Vagina (tissue), 2 donors: Measurements from ENCODE around the gene CATSPER3. TPM values are rescaled to one million over a fixed set of nuclear protein-coding genes. Genes with fewer than 3 reads are reported as not detected.

ENCODE experiments used
- DNase-seq, 2 donors: peaks; one replicate each; pipeline ENCODE4 v3.0.0-alpha.2; 2017; ENCODE audit errors: extremely low spot score in 2 of 2
- H3K27ac ChIP-seq: fragments of 200-600 bp; sonication (generic); one replicate; pipeline ENCODE4 v1.5.1; 2019
- H3K27me3 ChIP-seq: fragments of 200-600 bp; sonication (generic); one replicate; pipeline ENCODE4 v1.5.1; 2019
- H3K36me3 ChIP-seq, 2 donors: fragments of 200-600 bp; sonication (generic); one replicate each; pipeline ENCODE4 v1.5.1; 2017 to 2019
- H3K4me1 ChIP-seq: fragments of 200-600 bp; sonication (generic); one replicate; pipeline ENCODE4 v1.5.1; 2019
- H3K4me3 ChIP-seq, 2 donors: fragments of 200-600 bp; sonication (generic); 1 replicate in 1 of 2; 2 replicates in 1 of 2; pipeline ENCODE4 v1.5.1; 2016 to 2019
- H3K9me3 ChIP-seq: fragments of 200-600 bp; sonication (generic); one replicate; pipeline ENCODE4 v1.5.1; 2019
- POLR2A ChIP-seq, 2 donors: fragments of 450-650 bp; IDR thresholded peaks; one replicate each; pipeline ENCODE4 v1.6.1; 2017; ENCODE audit warnings: antibody characterized with exemption in 2 of 2, mild to moderate bottlenecking in 2 of 2, moderate library complexity in 2 of 2
- POLR2AphosphoS5 ChIP-seq, 2 donors: sonication (generic); formaldehyde crosslinking; IDR thresholded peaks; one replicate each; pipeline ENCODE4 v1.9.0; 2017; ENCODE audit warnings: antibody characterized with exemption in 2 of 2, mild to moderate bottlenecking in 2 of 2, low read depth in 1 of 2; ENCODE audit not compliant: insufficient read depth in 1 of 2
- intact Hi-C: fragments of 100-400 bp; cut with DNase I; formaldehyde crosslinking; loops from one replicate; pipeline ENCODE4 v1.15.1; 2023
- total RNA-seq: library from RNA; depleted of rRNA; stranded (reverse); fragments of >200 nt; gene quantifications from one replicate; pipeline ENCODE4 v1.2.3, GENCODE V29; 2016
- TF ChIP-seq, protein P1 (sequence below), 3 experiments: fragments of 450-650 bp in 2 of 3; fragments of 200-600 bp in 1 of 3; sonication (generic) in 1 of 3; IDR thresholded peaks; one replicate each; pipeline ENCODE4 v1.5.1; 2017 to 2019; ENCODE audit warnings: antibody characterized with exemption in 3 of 3, mild to moderate bottlenecking in 2 of 3, moderate library complexity in 2 of 3

CATSPER3 gene
- total RNA-seq, 1 donor from 2014 or later: not detected

DNA sequence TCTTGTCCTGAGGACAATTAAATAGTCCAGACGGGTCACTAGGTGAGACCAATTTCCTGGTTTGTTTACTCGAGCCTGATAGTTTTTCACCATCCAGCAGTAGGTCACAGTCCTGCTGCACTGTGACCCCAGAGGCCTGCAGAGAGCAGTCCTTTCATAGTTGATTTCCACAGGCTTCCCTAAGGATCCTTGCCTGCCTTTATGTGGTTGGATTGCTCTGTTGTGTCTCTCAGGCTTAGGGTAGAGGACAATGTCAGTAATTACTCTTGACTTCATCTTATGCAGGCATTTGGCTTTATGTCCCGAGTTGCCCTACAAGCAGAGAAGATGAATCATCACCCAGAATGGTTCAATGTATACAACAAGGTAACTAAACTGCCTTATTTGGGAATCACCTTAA, 9.0 kb upstream of the CATSPER3 start:
- no peaks in the 10 kb centered on the region for H3K4me1 ChIP-seq
- DNase-seq: no peak
- TF ChIP-seq POLR2A (IDR thresholded peaks at IDR 0.05): no peak
- TF ChIP-seq, protein P1, sequence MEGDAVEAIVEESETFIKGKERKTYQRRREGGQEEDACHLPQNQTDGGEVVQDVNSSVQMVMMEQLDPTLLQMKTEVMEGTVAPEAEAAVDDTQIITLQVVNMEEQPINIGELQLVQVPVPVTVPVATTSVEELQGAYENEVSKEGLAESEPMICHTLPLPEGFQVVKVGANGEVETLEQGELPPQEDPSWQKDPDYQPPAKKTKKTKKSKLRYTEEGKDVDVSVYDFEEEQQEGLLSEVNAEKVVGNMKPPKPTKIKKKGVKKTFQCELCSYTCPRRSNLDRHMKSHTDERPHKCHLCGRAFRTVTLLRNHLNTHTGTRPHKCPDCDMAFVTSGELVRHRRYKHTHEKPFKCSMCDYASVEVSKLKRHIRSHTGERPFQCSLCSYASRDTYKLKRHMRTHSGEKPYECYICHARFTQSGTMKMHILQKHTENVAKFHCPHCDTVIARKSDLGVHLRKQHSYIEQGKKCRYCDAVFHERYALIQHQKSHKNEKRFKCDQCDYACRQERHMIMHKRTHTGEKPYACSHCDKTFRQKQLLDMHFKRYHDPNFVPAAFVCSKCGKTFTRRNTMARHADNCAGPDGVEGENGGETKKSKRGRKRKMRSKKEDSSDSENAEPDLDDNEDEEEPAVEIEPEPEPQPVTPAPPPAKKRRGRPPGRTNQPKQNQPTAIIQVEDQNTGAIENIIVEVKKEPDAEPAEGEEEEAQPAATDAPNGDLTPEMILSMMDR (IDR thresholded peaks at IDR 0.05): no peak
- TF ChIP-seq POLR2AphosphoS5 (IDR thresholded peaks at IDR 0.05; ENCODE audit: insufficient read depth in 1 of 2, low read depth in 1 of 2): no peak
- H3K27ac ChIP-seq: no peak overlapping the region
- intact Hi-C loops: no loop called here
- peaks cover 0 to 15% of the 10 kb centered on the region in 2 donors for H3K36me3 ChIP-seq
- H3K27me3 ChIP-seq: no peaks in the 10 kb centered on the region
- H3K4me3 ChIP-seq: no peak overlapping the region
- no peaks in the 10 kb centered on the region for H3K9me3 ChIP-seq

- Histone ChIP-seq H3K9me3 (no peaks in the 10 kb centered on the region), H3K36me3 (peaks cover 0 to 15% of the 10 kb centered on the region in 2 donors), H3K27ac (no peak overlapping the region), H3K27me3 (no peaks in the 10 kb centered on the region), H3K4me3 (no peak overlapping the region), H3K4me1 (no peaks in the 10 kb centered on the region)
- TF ChIP-seq, protein P1 (IDR thresholded peaks at IDR 0.05): no peak
- no peak for TF ChIP-seq POLR2A (IDR thresholded peaks at IDR 0.05)
- TF ChIP-seq POLR2AphosphoS5 (IDR thresholded peaks at IDR 0.05; ENCODE audit: insufficient read depth in 1 of 2, low read depth in 1 of 2): no peak
- intact Hi-C loops: no loop called here
- DNase-seq: no peak
These were observed 4.6 kb upstream of the CATSPER3 start for GRCh38 chr5:134963098-134963497.

DNA sequence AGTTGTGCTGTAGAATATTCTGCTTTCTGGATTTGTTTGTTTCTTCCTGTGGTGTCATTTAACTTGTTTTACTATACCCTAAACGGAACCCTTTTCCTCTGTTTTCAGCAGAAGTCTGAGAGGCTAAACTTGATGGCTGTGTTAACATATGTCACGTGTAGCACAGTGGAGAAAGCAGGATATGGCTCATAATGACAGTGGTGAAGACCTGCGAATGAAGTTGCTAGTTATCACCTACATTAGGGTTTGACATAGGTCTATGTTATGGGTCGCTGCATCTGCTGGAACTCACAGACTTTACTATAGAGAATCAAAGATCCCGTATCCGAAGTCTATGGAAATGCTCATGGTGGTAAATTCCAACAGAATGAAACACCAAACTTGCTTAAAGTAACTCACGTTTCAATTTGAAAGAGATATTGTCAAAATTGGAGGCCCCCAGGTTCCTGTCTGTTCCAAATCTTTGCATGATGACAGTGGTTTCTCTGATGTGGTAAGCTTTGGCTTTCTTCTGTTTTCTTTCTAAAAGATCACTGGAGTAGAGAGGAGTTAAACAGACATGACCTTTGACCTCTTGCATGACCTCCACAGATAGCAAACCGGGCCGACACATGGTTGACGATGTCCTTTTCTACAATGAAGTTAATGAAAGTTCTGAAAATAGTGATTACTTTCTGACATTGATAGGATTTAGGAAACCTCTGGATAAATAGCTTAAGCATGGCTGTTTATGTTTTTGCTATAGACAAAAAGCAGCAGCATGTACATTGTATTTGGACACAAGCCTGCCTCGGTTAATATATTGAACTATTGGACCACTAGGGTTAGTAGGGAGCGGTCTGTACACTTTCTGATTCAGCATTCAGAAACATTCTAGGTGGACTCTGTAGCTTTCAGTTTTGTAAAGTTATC, 3.1 kb upstream of the CATSPER3 start:
- Histone ChIP-seq H3K36me3 (peaks cover 0 to 15% of the 10 kb centered on the region in 2 donors), H3K27ac (no peak overlapping the region), H3K4me1 (no peaks in the 10 kb centered on the region), H3K9me3 (no peaks in the 10 kb centered on the region), H3K4me3 (no peak overlapping the region), H3K27me3 (no peaks in the 10 kb centered on the region)
- TF ChIP-seq POLR2A (IDR thresholded peaks at IDR 0.05): no peak
- no peak for TF ChIP-seq POLR2AphosphoS5 (IDR thresholded peaks at IDR 0.05; ENCODE audit: insufficient read depth in 1 of 2, low read depth in 1 of 2)
- TF ChIP-seq, protein P1 (IDR thresholded peaks at IDR 0.05): no peak
- intact Hi-C loops: no loop called here
- DNase-seq: no peak

GRCh38 chr5:134965271-134965825, 2.4 kb upstream of the CATSPER3 start:
- intact Hi-C loops: no loop called here
- no peaks in the 10 kb centered on the region for H3K9me3 ChIP-seq
- H3K4me3 ChIP-seq: no peak overlapping the region
- H3K27me3 ChIP-seq: no peaks in the 10 kb centered on the region
- TF ChIP-seq, protein P1 (IDR thresholded peaks at IDR 0.05): no peak
- TF ChIP-seq POLR2A (IDR thresholded peaks at IDR 0.05) (no peak), POLR2AphosphoS5 (IDR thresholded peaks at IDR 0.05; ENCODE audit: insufficient read depth in 1 of 2, low read depth in 1 of 2) (no peak)
- H3K4me1 ChIP-seq: no peaks in the 10 kb centered on the region
- H3K27ac ChIP-seq: no peak overlapping the region
- DNase-seq: no peak
- peaks cover 0 to 15% of the 10 kb centered on the region in 2 donors for H3K36me3 ChIP-seq

- intact Hi-C loops: no loop called here
- no peak for DNase-seq
- TF ChIP-seq POLR2AphosphoS5 (IDR thresholded peaks at IDR 0.05; ENCODE audit: insufficient read depth in 1 of 2, low read depth in 1 of 2): no peak
- TF ChIP-seq POLR2A (IDR thresholded peaks at IDR 0.05): no peak
- TF ChIP-seq, protein P1 (IDR thresholded peaks at IDR 0.05): no peak
- Histone ChIP-seq H3K4me3 (no peak overlapping the region), H3K9me3 (no peaks in the 10 kb centered on the region), H3K36me3 (no peaks in the 10 kb centered on the region), H3K27ac (no peak overlapping the region), H3K4me1 (no peaks in the 10 kb centered on the region), H3K27me3 (no peaks in the 10 kb centered on the region)
These were observed 348 bp downstream of the CATSPER3 start for GRCh38 chr5:134968055-134968454.
